CD4-positive, alpha-beta T cell treated with Interleukin-21 for 1 hour (primary cell): ENCODE data around the gene CMTM8.
"Not testable (repeated sequence)": the region's sequence is repeated elsewhere in the genome, so short reads cannot be mapped to it uniquely, and the experiment has no call there.

Source experiments
- DNase-seq: peaks from one replicate; pipeline ENCODE4 v3.0.0-alpha.2; 2020

CMTM8 gene

GRCh38 chr3:32238453-32239306 is at the start of gene CMTM8:
Gene CMTM8, plus strand, starts transcription at chr3:32238680. Its CDS starts 293 bp downstream, at chr3:32238973.
- DNase-seq: peak; percentile 74

- DNase-seq: no peak
Observed at GRCh38 chr3:32189693-32190092, 48.8 kb upstream of the CMTM8 start.

GRCh38 chr3:32190556-32190955 is 47.9 kb upstream of the CMTM8 start:
- DNase-seq: not testable (repeated sequence)

GRCh38 chr3:32193101-32193500 is 45.4 kb upstream of the CMTM8 start:
- no peak for DNase-seq

- no peak for DNase-seq
Observed at GRCh38 chr3:32194653-32195052, 43.8 kb upstream of the CMTM8 start.

- no peak for DNase-seq
Observed at GRCh38 chr3:32195995-32196540, 42.4 kb upstream of the CMTM8 start.

- no peak for DNase-seq
Observed at GRCh38 chr3:32197991-32198390, 40.5 kb upstream of the CMTM8 start.

GRCh38 chr3:32198714-32199113 is 39.8 kb upstream of the CMTM8 start:
- no peak for DNase-seq

GRCh38 chr3:32200490-32200889 is 38.0 kb upstream of the CMTM8 start:
- DNase-seq: no peak

- no peak for DNase-seq
Observed at GRCh38 chr3:32200992-32201758, 37.3 kb upstream of the CMTM8 start.

- DNase-seq: no peak
Observed at GRCh38 chr3:32202496-32202895, 36.0 kb upstream of the CMTM8 start.

GRCh38 chr3:32203854-32204253 is 34.6 kb upstream of the CMTM8 start:
- DNase-seq: no peak

GRCh38 chr3:32208447-32208846 is 30.0 kb upstream of the CMTM8 start:
- no peak for DNase-seq

- DNase-seq: no peak
Observed at GRCh38 chr3:32215185-32215584, 23.3 kb upstream of the CMTM8 start.

- DNase-seq: no peak
Observed at GRCh38 chr3:32216172-32216783, 22.2 kb upstream of the CMTM8 start.

GRCh38 chr3:32217339-32217738 is 21.1 kb upstream of the CMTM8 start:
- no peak for DNase-seq

GRCh38 chr3:32219537-32219936 is 18.9 kb upstream of the CMTM8 start:
- DNase-seq: no peak

GRCh38 chr3:32220006-32220405 is 18.5 kb upstream of the CMTM8 start:
- DNase-seq: no peak

GRCh38 chr3:32222950-32223349 is 15.5 kb upstream of the CMTM8 start:
- no peak for DNase-seq

- no peak for DNase-seq
Observed at GRCh38 chr3:32224016-32224516, 14.4 kb upstream of the CMTM8 start.

GRCh38 chr3:32226875-32227500 is 11.5 kb upstream of the CMTM8 start:
- no peak for DNase-seq

- not testable (repeated sequence) for DNase-seq
Observed at GRCh38 chr3:32228743-32229142, 9.7 kb upstream of the CMTM8 start.

- DNase-seq: no peak
Observed at GRCh38 chr3:32229565-32229964, 8.9 kb upstream of the CMTM8 start.
